ENCODE data around the gene RHBDL1.

The RHBDL1 gene

GRCh38 chr16:648071-648780 lies 27.2 kb upstream of the RHBDL1 start:
- peak; percentile 70 for TF ChIP-seq CTCF (IDR thresholded peaks at IDR 0.05; ENCODE audit: extremely low read depth, insufficient read depth, missing control alignments)
- in situ Hi-C loops (cut with MboI; ENCODE audit: low pct_unique_long_range_greater_than_20kb, low sequenced_read_pairs, unreplicated experiment), result no loop called here
- DNase-seq (ENCODE audit: low spot score), result peak; percentile 78

GRCh38 chr16:648781-649589 lies 26.5 kb upstream of the RHBDL1 start, which contains the start of gene WDR90:
Gene WDR90, plus strand, starts transcription at chr16:649365. Its CDS starts 52 bp downstream, at chr16:649417.
- in situ Hi-C loops (cut with MboI; ENCODE audit: low pct_unique_long_range_greater_than_20kb, low sequenced_read_pairs, unreplicated experiment), result no loop called here
- DNase-seq (ENCODE audit: low spot score), result peak; percentile 99
- no peak for TF ChIP-seq CTCF (IDR thresholded peaks at IDR 0.05; ENCODE audit: extremely low read depth, insufficient read depth, missing control alignments)

GRCh38 chr16:649631-650030 lies 25.8 kb upstream of the RHBDL1 start:
- in situ Hi-C loops (cut with MboI; ENCODE audit: low pct_unique_long_range_greater_than_20kb, low sequenced_read_pairs, unreplicated experiment), result no loop called here
- no peak for DNase-seq (ENCODE audit: low spot score)
- no peak for TF ChIP-seq CTCF (IDR thresholded peaks at IDR 0.05; ENCODE audit: extremely low read depth, insufficient read depth, missing control alignments)

- TF ChIP-seq CTCF (IDR thresholded peaks at IDR 0.05; ENCODE audit: extremely low read depth, insufficient read depth, missing control alignments), result no peak
- in situ Hi-C loops (cut with MboI; ENCODE audit: low pct_unique_long_range_greater_than_20kb, low sequenced_read_pairs, unreplicated experiment), result no loop called here
- no peak for DNase-seq (ENCODE audit: low spot score)
These were observed 23.6 kb upstream of the RHBDL1 start for GRCh38 chr16:651844-652243.

GRCh38 chr16:652454-653305 lies 22.8 kb upstream of the RHBDL1 start:
- DNase-seq (ENCODE audit: low spot score), result no peak
- TF ChIP-seq CTCF (IDR thresholded peaks at IDR 0.05; ENCODE audit: extremely low read depth, insufficient read depth, missing control alignments), result no peak
- in situ Hi-C loops (cut with MboI; ENCODE audit: low pct_unique_long_range_greater_than_20kb, low sequenced_read_pairs, unreplicated experiment), result no loop called here

GRCh38 chr16:654034-654433 lies 21.4 kb upstream of the RHBDL1 start:
- in situ Hi-C loops (cut with MboI; ENCODE audit: low pct_unique_long_range_greater_than_20kb, low sequenced_read_pairs, unreplicated experiment), result no loop called here
- TF ChIP-seq CTCF (IDR thresholded peaks at IDR 0.05; ENCODE audit: extremely low read depth, insufficient read depth, missing control alignments), result no peak
- DNase-seq (ENCODE audit: low spot score), result no peak

Measured in GM13977 (cell line).